Sigmoid colon (tissue), 7 donors: ENCODE measurements around the gene GLIS1. TPM values are rescaled to one million over a fixed set of nuclear protein-coding genes. Genes with fewer than 3 reads are reported as not detected.

Source experiments
- DNase-seq: peaks from one replicate; pipeline ENCODE4 v3.0.0-alpha.2; 2019
- H3K27ac ChIP-seq, 4 donors: fragments of 200-600 bp; sonication (generic); one replicate each; pipeline ENCODE4 v1.5.1; 2016 to 2019; ENCODE audit warnings: mild to moderate bottlenecking in 1 of 4
- H3K27me3 ChIP-seq, 3 donors: fragments of 200-600 bp; sonication (generic); one replicate each; pipeline ENCODE4 v1.5.1; 2019; ENCODE audit warnings: mild to moderate bottlenecking in 1 of 3
- H3K36me3 ChIP-seq, 4 donors: fragments of 200-600 bp; sonication (generic); one replicate each; pipeline ENCODE4 v1.5.1; 2016 to 2019
- H3K4me1 ChIP-seq, 4 donors: fragments of 200-600 bp; sonication (generic); one replicate each; pipeline ENCODE4 v1.5.1; 2017 to 2019
- H3K4me3 ChIP-seq, 4 donors: fragments of 200-600 bp; sonication (generic); one replicate each; pipeline ENCODE4 v1.5.1; 2017 to 2019; ENCODE audit warnings: mild to moderate bottlenecking in 2 of 4, moderate library complexity in 1 of 4
- H3K9me3 ChIP-seq, 4 donors: fragments of 200-600 bp in 3 of 4; sonication (generic) in 3 of 4; one replicate each; pipeline versions ENCODE4 v1.5.1 to v1.6.1; 2013 to 2019
- EP300 ChIP-seq, 4 donors: sonication (generic); formaldehyde crosslinking; IDR thresholded peaks; one replicate each; pipeline ENCODE4 v1.6.1; 2017; ENCODE audit warnings: antibody characterized with exemption in 4 of 4
- POLR2A ChIP-seq, 2 donors: fragments of 450-650 bp; IDR thresholded peaks; one replicate each; pipeline ENCODE4 v1.6.1; 2016; ENCODE audit warnings: antibody characterized with exemption in 2 of 2, mild to moderate bottlenecking in 2 of 2, moderate library complexity in 2 of 2
- POLR2AphosphoS5 ChIP-seq, 4 donors: sonication (generic); formaldehyde crosslinking; IDR thresholded peaks; one replicate each; pipeline ENCODE4 v1.6.1; 2017; ENCODE audit warnings: antibody characterized with exemption in 4 of 4
- WGBS, 2 donors: extraction: QIAGEN DNeasy Blood & Tissue Kit; methylation state at CpG; one replicate each; pipeline ENCODE4 v1.1.7; 2013; 5-methylcytosine and 5-hydroxymethylcytosine counted together
- intact Hi-C: fragments of 100-400 bp; cut with DNase I; formaldehyde crosslinking; loops from one replicate; pipeline ENCODE4 v1.15.1; 2023
- polyA plus RNA-seq, 3 donors: library from polyadenylated mRNA; stranded (reverse); fragments of 200-250 nt; gene quantifications; one replicate each; pipeline ENCODE4 v1.2.3, GENCODE V29; 2013
- total RNA-seq, 4 donors: library from RNA; depleted of rRNA; stranded (reverse); fragments of >200 nt; gene quantifications; one replicate each; pipeline ENCODE4 v1.1.0, GENCODE V29; 2016
- TF ChIP-seq, protein P1 (sequence below), 4 experiments: fragments of 450-650 bp in 3 of 4; fragments of 200-600 bp in 1 of 4; IDR thresholded peaks; one replicate each; pipeline ENCODE4 v1.5.1; 2016 to 2019; ENCODE audit warnings: antibody characterized with exemption in 4 of 4, mild to moderate bottlenecking in 3 of 4, moderate library complexity in 2 of 4
- donor health status: healthy with polysubstance abuse.
- donor health status: Bipolar disorder and iron deficiency.
- donor health status: healthy.

Gene GLIS1
- total and polyA plus RNA-seq, 7 donors = 0.16 to 0.83 (median 0.32) TPM; not detected in 4

GRCh38 chr1:53641481-53642214 lies 97.3 kb downstream of the GLIS1 start:
- Histone ChIP-seq H3K4me3 (no peak overlapping the region), H3K27me3 (no peaks in the 10 kb centered on the region), H3K27ac (no peak overlapping the region), H3K36me3 (no peaks in the 10 kb centered on the region), H3K9me3 (no peaks in the 10 kb centered on the region), H3K4me1 (no peaks in the 10 kb centered on the region)
- WGBS, 2 donors = 88 to 89% methylated on average over 9 of the region's 9 CpGs
- TF ChIP-seq EP300 (IDR thresholded peaks at IDR 0.05) = no peak
- TF ChIP-seq, protein P1, sequence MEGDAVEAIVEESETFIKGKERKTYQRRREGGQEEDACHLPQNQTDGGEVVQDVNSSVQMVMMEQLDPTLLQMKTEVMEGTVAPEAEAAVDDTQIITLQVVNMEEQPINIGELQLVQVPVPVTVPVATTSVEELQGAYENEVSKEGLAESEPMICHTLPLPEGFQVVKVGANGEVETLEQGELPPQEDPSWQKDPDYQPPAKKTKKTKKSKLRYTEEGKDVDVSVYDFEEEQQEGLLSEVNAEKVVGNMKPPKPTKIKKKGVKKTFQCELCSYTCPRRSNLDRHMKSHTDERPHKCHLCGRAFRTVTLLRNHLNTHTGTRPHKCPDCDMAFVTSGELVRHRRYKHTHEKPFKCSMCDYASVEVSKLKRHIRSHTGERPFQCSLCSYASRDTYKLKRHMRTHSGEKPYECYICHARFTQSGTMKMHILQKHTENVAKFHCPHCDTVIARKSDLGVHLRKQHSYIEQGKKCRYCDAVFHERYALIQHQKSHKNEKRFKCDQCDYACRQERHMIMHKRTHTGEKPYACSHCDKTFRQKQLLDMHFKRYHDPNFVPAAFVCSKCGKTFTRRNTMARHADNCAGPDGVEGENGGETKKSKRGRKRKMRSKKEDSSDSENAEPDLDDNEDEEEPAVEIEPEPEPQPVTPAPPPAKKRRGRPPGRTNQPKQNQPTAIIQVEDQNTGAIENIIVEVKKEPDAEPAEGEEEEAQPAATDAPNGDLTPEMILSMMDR (IDR thresholded peaks at IDR 0.05) = no peak
- no peak for TF ChIP-seq POLR2A (IDR thresholded peaks at IDR 0.05)
- no peak for TF ChIP-seq POLR2AphosphoS5 (IDR thresholded peaks at IDR 0.05)
- peak; percentile 36 for DNase-seq
- intact Hi-C loops = no loop called here

DNA sequence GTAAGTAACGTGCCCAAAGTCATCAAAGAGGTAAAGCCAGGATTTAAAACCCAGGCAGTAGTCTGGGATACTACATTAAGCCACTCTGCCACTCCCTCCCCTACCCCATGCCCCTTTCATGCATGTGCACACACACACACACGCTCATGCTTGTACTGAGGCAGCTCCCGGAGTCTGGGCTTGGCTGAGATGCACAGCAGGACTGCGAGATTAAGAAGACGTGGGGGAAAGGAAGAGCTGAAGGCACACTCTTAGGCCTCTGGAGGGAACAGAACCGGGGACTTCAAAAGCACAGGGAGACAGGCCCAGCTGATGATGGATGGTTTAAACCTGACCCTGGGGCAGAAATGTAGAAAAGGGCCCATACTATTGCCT lies 98.3 kb downstream of the GLIS1 start:
- Histone ChIP-seq H3K9me3 (no peaks in the 10 kb centered on the region), H3K27ac (no peak overlapping the region), H3K4me3 (no peak overlapping the region), H3K4me1 (no peaks in the 10 kb centered on the region), H3K27me3 (no peaks in the 10 kb centered on the region), H3K36me3 (no peaks in the 10 kb centered on the region)
- TF ChIP-seq POLR2AphosphoS5 (IDR thresholded peaks at IDR 0.05) (no peak), POLR2A (IDR thresholded peaks at IDR 0.05) (no peak)
- intact Hi-C loops = no loop called here
- WGBS, 2 donors = 76 to 89% methylated on average over 6 of the region's 6 CpGs
- no peak for DNase-seq

DNA sequence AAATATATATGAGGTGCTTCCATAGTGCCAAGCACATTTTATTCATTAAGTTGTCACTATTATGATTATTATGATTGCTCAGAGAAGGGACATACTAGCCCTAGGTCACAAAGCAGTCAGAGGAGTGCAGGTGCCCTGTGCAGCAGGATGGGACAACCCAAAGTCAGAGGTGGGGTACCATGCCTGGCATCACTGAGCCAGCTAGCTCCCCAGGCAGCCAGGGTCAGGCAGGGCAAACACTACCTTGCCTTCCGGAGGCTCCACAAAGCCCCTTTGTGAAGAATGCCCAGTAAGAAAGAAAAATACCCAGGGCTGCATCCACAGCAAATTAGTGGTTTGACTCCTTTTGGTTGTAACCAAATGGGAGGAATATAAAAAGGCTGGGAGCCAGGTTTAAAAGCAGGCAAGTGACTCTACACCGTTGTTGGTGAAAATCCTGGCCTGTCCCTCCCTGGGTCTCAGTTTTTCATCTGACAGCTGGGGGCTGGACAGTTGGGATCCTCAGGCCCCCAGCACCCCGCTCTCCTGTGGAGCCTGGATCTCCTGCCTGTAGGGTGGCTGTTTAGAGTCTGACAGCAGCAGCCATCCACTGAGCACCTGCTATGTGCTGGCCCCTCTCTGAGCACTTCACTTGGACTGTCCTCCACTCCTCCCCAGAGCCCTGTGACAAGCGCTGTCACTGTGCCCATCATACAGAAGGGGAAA lies 98.8 kb downstream of the GLIS1 start:
- no peak for DNase-seq
- H3K36me3 ChIP-seq = no peaks in the 10 kb centered on the region
- no peak overlapping the region for H3K27ac ChIP-seq
- WGBS, 2 donors = 79 to 89% methylated on average over 4 of the region's 4 CpGs
- intact Hi-C loops = no loop called here
- H3K9me3 ChIP-seq = no peaks in the 10 kb centered on the region
- TF ChIP-seq EP300 (IDR thresholded peaks at IDR 0.05) = no peak
- TF ChIP-seq POLR2A (IDR thresholded peaks at IDR 0.05) = no peak
- no peak for TF ChIP-seq POLR2AphosphoS5 (IDR thresholded peaks at IDR 0.05)
- TF ChIP-seq, protein P1 (IDR thresholded peaks at IDR 0.05) = no peak
- H3K4me3 ChIP-seq = no peak overlapping the region
- H3K4me1 ChIP-seq = no peaks in the 10 kb centered on the region
- H3K27me3 ChIP-seq = no peaks in the 10 kb centered on the region

DNA sequence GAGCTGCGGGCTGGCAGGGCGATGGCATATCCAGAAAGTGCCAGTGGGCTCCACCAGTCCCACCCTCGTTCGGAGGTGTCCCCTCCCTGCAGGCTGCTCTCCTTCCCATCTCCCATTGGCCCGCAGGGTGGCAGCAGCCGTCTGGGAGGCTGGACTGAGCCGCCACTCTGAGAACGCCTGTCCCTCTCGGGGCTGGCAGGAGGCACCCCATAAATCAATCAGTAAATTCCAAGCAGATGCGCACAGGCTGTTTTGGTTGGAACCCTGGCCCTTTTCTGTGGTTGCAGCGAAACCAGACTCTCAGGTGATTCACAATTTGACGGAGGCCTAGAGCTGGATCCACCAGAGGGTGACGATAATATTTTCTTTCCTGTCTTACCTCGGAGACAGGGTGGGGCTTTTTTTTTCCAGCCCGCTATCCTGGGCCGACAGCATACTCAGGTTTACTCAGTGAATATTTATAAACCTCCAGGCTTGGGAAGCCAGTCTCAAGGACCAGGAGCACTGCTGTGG lies 99.7 kb downstream of the GLIS1 start:
- TF ChIP-seq POLR2A (IDR thresholded peaks at IDR 0.05) (no peak), POLR2AphosphoS5 (IDR thresholded peaks at IDR 0.05) (no peak), EP300 (IDR thresholded peaks at IDR 0.05) (no peak)
- TF ChIP-seq, protein P1 (IDR thresholded peaks at IDR 0.05) = no peak
- DNase-seq = peak; percentile 61
- 23 to 55% methylated on average over 16 of the region's 16 CpGs for WGBS, 2 donors

DNA sequence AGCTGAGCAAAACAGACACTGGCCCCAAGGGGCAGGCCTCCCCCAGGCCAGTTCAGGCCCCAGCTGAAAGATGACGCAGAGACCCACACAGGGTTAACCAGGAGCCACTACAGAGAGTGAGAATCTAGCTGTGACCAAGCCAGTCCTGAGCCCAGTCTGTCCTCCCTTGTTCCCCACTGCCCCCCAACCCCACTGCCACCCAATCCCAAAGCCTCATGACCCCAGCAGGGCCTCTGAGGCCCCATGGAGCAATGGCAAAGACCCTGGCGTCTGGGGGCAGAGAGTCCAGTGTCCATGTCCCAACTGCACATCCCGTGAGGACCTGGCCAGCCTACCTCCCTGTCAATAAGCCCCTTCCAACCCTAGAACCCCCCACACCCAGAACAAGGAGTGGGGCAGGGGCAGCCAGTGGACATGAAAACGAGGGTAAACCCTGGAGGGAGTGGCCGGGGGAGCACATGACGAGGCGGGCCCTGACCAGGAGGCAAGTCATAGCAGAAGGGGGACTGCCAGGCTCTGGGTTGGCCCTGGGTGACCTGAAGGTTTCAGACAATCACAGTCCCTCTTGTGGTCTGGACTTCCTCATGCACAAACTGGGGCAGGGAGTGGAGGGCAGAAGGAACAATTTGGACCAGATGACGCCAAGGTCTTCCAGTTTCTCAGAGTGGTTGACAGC lies 100.5 kb downstream of the GLIS1 start:
- Histone ChIP-seq H3K27ac (no peak overlapping the region), H3K9me3 (no peaks in the 10 kb centered on the region), H3K27me3 (no peaks in the 10 kb centered on the region), H3K36me3 (no peaks in the 10 kb centered on the region), H3K4me1 (no peaks in the 10 kb centered on the region), H3K4me3 (no peak overlapping the region)
- intact Hi-C loops = no loop called here
- TF ChIP-seq EP300 (IDR thresholded peaks at IDR 0.05) = no peak
- no peak for TF ChIP-seq POLR2A (IDR thresholded peaks at IDR 0.05)
- WGBS, 2 donors = 82 to 85% methylated on average over 8 of the region's 8 CpGs
- DNase-seq = no peak

More for the DNA sequence above, 99.7 kb downstream of the GLIS1 start:
- no peaks in the 10 kb centered on the region for H3K9me3 ChIP-seq
- no peak overlapping the region for H3K27ac ChIP-seq
- H3K4me1 ChIP-seq = no peaks in the 10 kb centered on the region
- no peak overlapping the region for H3K4me3 ChIP-seq
- H3K27me3 ChIP-seq = no peaks in the 10 kb centered on the region
- intact Hi-C loops = no loop called here
- no peaks in the 10 kb centered on the region for H3K36me3 ChIP-seq
